ENCODE data around the gene SLC6A19. TPM values are rescaled to one million over a fixed set of nuclear protein-coding genes. Genes with fewer than 3 reads are reported as not detected.

SLC6A19 gene
- polyA plus RNA-seq, 1 of the 3 experiments (the other 2 are of a cell fraction): not detected

DNA sequence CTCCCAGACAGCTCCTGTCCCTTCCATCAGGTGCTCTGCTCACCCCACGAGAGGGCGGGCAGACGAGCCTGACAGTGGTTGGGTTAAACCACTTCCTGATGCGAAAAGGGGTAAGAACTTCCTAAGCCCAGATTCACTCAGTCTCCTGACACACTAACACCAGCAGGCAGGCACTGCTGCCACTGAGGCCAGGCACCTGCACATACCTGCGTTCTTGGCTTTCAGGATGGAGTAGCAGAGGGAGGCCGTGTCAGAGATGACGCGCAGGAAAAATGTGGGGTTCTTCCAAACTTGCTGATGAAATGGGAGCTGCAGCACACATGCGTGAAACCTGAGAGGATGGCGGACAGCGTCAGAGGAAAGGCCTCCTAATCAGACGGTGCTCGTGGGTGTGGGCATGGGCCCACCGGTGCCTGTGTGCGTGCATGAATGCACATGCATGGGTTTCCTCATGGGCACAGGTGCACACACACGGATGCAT lies 53.7 kb downstream of the SLC6A19 start:
- H3K4me1 ChIP-seq (ENCODE audit: control insufficient read depth in 1 of 2, insufficient read depth in 2 of 2, low read depth in 1 of 2, low read length in 1 of 2): no peaks in the 10 kb centered on the region
- H3K4me2 ChIP-seq: no peak overlapping the region
- no peak overlapping the region for H3K27ac ChIP-seq (ENCODE audit: low read depth in 2 of 2, low read length in 1 of 2)
- no peaks in the 10 kb centered on the region for H3K27me3 ChIP-seq (ENCODE audit: insufficient read depth)
- H3K9ac ChIP-seq: no peak overlapping the region
- H3K9me2 ChIP-seq: no peaks in the 10 kb centered on the region
- TF ChIP-seq NRF1 (IDR thresholded peaks at IDR 0.05; ENCODE audit: low read depth, low read length) (no peak), MEF2A (IDR thresholded peaks at IDR 0.05; ENCODE audit: borderline replicate concordance, low read depth) (no peak), SIN3A (IDR thresholded peaks at IDR 0.05; ENCODE audit: borderline replicate concordance, low read depth, low read length) (no peak), ELF1 (IDR thresholded peaks at IDR 0.05) (no peak)
- CTCF ChIA-PET: interaction anchor here (1.6 kb wide), 1 partner anchor 81 kb away, joined by 8 read pairs; no protein-coding TSS in a partner anchor
- no peaks in the 10 kb centered on the region for H3K9me3 ChIP-seq
- WGBS (ENCODE audit: low lambda C conversion rate): 77% methylated on average over 14 of the region's 16 CpGs
- POLR2A ChIA-PET: no interaction called here
- no peaks in the 10 kb centered on the region for H3K79me2 ChIP-seq (ENCODE audit: insufficient read depth)
- H4K20me1 ChIP-seq (ENCODE audit: insufficient read depth): no peaks in the 10 kb centered on the region
- H2AFZ ChIP-seq (ENCODE audit: low read depth): no peak overlapping the region
- H3K4me3 ChIP-seq (ENCODE audit: low read depth in 2 of 2, low read length in 1 of 2): no peak overlapping the region
- no peaks in the 10 kb centered on the region for H3K36me3 ChIP-seq (replicated peaks in 1 of 2; ENCODE audit: control insufficient read depth in 1 of 2, insufficient read depth in 2 of 2, low read length in 1 of 2)
- no peaks in the 10 kb centered on the region for H3F3A ChIP-seq (replicated peaks; ENCODE audit: insufficient read depth)
- DNase-seq: no peak

DNA sequence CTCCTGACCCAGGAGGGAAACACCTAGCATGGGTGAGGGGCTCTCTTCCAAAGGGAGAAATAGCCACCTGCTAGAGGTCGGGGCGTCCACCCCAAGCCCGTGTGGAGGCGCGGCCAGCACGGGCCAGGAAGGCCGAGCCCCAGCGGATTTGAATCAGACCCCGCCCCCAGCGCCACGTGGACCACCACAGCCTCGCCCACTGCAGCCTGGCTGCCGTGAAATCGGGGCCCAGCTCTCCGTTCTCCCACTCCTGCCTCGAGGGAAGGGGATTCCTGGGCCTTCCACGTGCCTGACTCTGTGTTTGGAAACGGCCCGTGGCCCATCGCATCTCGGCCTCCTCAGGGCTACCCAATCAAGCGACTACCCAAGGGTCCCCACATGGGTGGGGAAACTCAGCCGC lies 55.4 kb downstream of the SLC6A19 start:
- POLR2A ChIA-PET: no interaction called here
- CTCF ChIA-PET: interaction anchor here (1.2 kb wide), 1 partner anchor 89 kb away, joined by 7 read pairs; no protein-coding TSS in a partner anchor
- 70% methylated on average over 2 of the region's 23 CpGs for WGBS (ENCODE audit: low lambda C conversion rate)

DNA sequence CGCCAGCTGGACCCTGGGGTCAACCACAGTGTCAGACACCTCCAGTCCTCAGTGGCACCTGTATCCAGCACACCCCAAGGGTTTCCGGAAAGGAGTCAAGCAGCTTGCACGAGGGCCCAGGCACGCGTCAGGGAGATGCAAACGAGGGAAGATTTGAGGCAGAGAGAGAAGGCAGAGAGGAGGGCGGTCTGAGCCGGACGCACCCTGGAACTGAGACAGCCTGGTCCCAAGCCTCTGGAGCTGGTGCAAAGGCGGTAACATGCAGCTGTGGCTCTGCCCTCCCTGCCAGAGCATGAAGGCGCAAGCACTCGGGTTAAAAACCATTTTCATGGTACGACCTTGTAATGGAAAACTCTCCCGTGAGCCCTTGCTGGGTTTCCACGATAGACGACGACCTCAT lies 56.0 kb downstream of the SLC6A19 start:
- Histone ChIP-seq H3K9me2 (no peaks in the 10 kb centered on the region), H3K27me3 (ENCODE audit: insufficient read depth) (no peaks in the 10 kb centered on the region), H3K4me2 (no peak overlapping the region), H3K9me3 (no peaks in the 10 kb centered on the region), H4K20me1 (ENCODE audit: insufficient read depth) (no peaks in the 10 kb centered on the region), H3K9ac (no peak overlapping the region), H3K4me1 (ENCODE audit: control insufficient read depth in 1 of 2, insufficient read depth in 2 of 2, low read depth in 1 of 2, low read length in 1 of 2) (no peaks in the 10 kb centered on the region), H3K4me3 (ENCODE audit: low read depth in 2 of 2, low read length in 1 of 2) (no peak overlapping the region), H3K27ac (ENCODE audit: low read depth in 2 of 2, low read length in 1 of 2) (no peak overlapping the region), H3F3A (replicated peaks; ENCODE audit: insufficient read depth) (no peaks in the 10 kb centered on the region), H3K36me3 (replicated peaks in 1 of 2; ENCODE audit: control insufficient read depth in 1 of 2, insufficient read depth in 2 of 2, low read length in 1 of 2) (no peaks in the 10 kb centered on the region), H2AFZ (ENCODE audit: low read depth) (no peak overlapping the region), H3K79me2 (ENCODE audit: insufficient read depth) (no peaks in the 10 kb centered on the region)
- DNase-seq: no peak
- CTCF ChIA-PET: interaction anchor here (1.2 kb wide), 1 partner anchor 90 kb away, joined by 7 read pairs; no protein-coding TSS in a partner anchor
- no peak for TF ChIP-seq ELF1 (IDR thresholded peaks at IDR 0.05)
- no peak for TF ChIP-seq RAD21 (IDR thresholded peaks at IDR 0.05; ENCODE audit: low read length)
- TF ChIP-seq, protein P1, sequence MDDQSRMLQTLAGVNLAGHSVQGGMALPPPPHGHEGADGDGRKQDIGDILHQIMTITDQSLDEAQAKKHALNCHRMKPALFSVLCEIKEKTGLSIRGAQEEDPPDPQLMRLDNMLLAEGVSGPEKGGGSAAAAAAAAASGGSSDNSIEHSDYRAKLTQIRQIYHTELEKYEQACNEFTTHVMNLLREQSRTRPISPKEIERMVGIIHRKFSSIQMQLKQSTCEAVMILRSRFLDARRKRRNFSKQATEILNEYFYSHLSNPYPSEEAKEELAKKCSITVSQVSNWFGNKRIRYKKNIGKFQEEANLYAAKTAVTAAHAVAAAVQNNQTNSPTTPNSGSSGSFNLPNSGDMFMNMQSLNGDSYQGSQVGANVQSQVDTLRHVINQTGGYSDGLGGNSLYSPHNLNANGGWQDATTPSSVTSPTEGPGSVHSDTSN (IDR thresholded peaks at IDR 0.05): no peak
- TF ChIP-seq SMC3 (IDR thresholded peaks at IDR 0.05; ENCODE audit: low read depth, low read length): no peak
- TF ChIP-seq RXRA (IDR thresholded peaks at IDR 0.05; ENCODE audit: borderline replicate concordance, low read depth): no peak
- POLR2A ChIA-PET: no interaction called here
- 79% methylated on average over 16 of the region's 17 CpGs for WGBS (ENCODE audit: low lambda C conversion rate)

More for the DNA sequence above, 55.4 kb downstream of the SLC6A19 start:
- no peak for DNase-seq
- Histone ChIP-seq H4K20me1 (ENCODE audit: insufficient read depth) (no peaks in the 10 kb centered on the region), H3K9me3 (no peaks in the 10 kb centered on the region), H3K27me3 (ENCODE audit: insufficient read depth) (no peaks in the 10 kb centered on the region), H3K9ac (no peak overlapping the region), H3K9me2 (no peaks in the 10 kb centered on the region), H3F3A (replicated peaks; ENCODE audit: insufficient read depth) (no peaks in the 10 kb centered on the region), H3K4me2 (no peak overlapping the region), H3K36me3 (replicated peaks in 1 of 2; ENCODE audit: control insufficient read depth in 1 of 2, insufficient read depth in 2 of 2, low read length in 1 of 2) (no peaks in the 10 kb centered on the region), H3K79me2 (ENCODE audit: insufficient read depth) (no peaks in the 10 kb centered on the region), H3K4me3 (ENCODE audit: low read depth in 2 of 2, low read length in 1 of 2) (no peak overlapping the region), H3K27ac (ENCODE audit: low read depth in 2 of 2, low read length in 1 of 2) (no peak overlapping the region), H2AFZ (ENCODE audit: low read depth) (no peak overlapping the region), H3K4me1 (ENCODE audit: control insufficient read depth in 1 of 2, insufficient read depth in 2 of 2, low read depth in 1 of 2, low read length in 1 of 2) (no peaks in the 10 kb centered on the region)
- no peak for TF ChIP-seq TEAD4 (IDR thresholded peaks at IDR 0.05; ENCODE audit: borderline replicate concordance, insufficient read depth)
- TF ChIP-seq, protein P2, sequence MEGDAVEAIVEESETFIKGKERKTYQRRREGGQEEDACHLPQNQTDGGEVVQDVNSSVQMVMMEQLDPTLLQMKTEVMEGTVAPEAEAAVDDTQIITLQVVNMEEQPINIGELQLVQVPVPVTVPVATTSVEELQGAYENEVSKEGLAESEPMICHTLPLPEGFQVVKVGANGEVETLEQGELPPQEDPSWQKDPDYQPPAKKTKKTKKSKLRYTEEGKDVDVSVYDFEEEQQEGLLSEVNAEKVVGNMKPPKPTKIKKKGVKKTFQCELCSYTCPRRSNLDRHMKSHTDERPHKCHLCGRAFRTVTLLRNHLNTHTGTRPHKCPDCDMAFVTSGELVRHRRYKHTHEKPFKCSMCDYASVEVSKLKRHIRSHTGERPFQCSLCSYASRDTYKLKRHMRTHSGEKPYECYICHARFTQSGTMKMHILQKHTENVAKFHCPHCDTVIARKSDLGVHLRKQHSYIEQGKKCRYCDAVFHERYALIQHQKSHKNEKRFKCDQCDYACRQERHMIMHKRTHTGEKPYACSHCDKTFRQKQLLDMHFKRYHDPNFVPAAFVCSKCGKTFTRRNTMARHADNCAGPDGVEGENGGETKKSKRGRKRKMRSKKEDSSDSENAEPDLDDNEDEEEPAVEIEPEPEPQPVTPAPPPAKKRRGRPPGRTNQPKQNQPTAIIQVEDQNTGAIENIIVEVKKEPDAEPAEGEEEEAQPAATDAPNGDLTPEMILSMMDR (IDR thresholded peaks at IDR 0.05): no peak

Data from SK-N-SH (cell line).